HG03025 (cell line): ENCODE data around the gene HNRNPUL1.
"Not testable (repeated sequence)": the region's sequence is repeated elsewhere in the genome, so short reads cannot be mapped to it uniquely, and the experiment has no call there.

Source experiments
- ATAC-seq: cut with Tn5 transposase; IDR thresholded peaks from one replicate; pipeline ENCODE4 v1.9.1; 2021; ENCODE audit warnings: mild to moderate bottlenecking, moderate library complexity; ENCODE audit not compliant: unreplicated experiment, low FRiP score

Gene HNRNPUL1

DNA sequence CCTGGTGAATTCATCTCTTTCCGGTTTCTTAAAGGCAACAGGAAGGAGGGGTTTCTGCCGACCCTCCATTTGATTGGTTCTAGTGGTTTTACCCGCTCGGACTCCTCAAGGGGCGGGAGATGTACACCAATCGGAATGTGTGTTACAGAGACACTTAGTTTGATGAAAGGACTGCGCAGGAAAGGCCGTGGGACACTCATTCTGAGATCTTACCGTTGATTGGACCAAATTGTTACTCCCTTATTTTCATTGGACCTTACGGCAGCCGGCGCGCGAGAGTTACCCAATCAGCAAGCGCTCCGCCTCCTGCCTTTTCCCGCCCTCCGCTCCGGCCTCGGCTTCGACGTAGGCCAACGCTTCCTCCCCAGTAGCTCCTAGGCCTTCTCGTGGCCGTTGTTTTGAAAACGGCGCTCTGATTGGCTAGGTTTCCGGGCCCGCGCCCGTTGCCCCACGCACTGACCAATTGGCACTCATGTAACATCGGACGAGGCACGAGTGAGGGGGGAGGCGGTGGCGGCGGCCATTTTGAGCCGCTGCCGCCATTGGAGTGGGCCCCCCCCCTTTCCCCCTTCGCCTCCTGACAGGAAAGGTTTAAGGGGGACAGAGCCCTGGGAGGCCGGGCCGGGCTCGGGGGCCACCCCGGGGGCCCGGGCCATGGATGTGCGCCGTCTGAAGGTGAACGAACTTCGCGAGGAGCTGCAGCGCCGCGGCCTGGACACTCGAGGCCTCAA, at the start of gene HNRNPUL1:
Gene HNRNPUL1, plus strand, starts transcription at position 523 of the 731 bp plus-strand sequence. Its CDS starts 132 bp downstream, at position 655.
- ATAC-seq = peak; percentile 70

DNA sequence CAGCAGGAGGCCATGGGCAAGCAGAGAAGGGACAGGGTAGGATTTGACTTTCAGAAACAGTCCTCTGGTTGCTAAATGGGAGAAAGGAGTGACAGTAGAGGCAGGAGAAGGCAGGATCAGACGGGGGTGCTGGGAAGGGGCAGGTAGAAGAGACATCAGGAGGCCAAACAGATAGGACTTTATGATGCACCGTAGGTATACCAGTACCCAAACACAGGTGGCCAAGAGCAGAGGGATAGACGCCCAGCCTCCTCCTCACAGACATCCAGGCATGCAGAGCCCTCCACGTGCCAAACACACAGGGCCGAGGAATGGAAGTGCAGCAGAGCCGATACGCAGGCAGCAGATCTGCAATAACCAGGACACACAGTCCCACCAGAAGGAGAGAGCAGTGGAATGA, 46.4 kb upstream of the HNRNPUL1 start:
- no peak for ATAC-seq

DNA sequence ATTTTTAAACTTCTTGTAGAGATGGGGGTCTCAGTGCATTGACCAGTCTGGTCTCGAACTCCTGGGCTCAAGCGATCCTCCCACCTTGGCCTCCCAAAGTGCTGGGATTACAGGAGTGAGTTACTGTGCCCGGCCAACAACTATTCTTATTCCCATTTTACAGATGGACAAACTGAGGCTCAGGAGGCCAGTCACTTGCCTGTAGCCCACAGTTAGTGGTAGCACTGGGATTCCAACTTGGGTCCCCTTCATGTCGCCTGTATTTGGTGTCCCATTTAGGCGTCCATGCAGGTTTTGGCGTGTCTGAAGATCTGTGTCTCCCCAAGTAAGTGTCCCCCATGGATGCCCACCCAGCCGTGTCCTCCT, 45.9 kb upstream of the HNRNPUL1 start:
- ATAC-seq = no peak

DNA sequence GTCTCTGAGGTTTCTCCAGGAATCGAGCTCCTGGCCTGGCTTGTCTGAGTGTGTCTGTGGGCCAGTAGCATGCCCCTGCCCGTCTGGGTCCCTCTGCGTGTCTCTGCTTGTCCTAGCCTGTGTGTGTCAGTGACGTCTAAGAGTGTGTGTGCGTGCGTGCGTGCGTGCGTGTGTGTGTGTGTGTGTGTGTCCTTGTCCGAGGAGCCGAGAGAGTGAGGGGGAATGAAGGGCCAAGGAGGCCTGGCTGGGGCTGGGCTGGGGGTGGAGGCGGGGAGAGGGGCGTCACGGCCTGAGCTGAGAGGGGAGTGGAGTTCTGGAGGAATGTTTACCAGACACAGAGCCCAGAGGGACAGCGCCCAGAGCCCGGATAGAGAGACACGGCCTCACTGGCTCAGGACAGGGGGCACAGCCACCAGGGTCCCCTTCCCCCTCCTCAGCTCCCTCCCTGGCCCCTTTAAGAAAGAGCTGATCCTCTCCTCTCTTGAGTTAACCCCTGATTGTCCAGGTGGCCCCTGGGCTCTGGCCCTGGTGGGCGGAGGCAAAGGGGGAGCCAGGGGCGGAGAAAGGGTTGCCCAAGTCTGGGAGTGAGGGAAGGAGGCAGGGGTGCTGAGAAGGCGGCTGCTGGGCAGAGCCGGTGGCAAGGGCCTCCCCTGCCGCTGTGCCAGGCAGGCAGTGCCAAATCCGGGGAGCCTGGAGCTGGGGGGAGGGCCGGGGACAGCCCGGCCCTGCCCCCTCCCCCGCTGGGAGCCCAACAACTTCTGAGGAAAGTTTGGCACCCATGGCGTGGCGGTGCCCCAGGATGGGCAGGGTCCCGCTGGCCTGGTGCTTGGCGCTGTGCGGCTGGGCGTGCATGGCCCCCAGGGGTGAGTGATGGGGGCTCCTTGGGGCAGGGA, 45.3 kb upstream of the HNRNPUL1 start, which contains the start of gene AXL:
Gene AXL, plus strand, starts transcription at position 609 of the 893 bp plus-strand sequence. Its CDS starts 170 bp downstream, at position 779.
- ATAC-seq = no peak

DNA sequence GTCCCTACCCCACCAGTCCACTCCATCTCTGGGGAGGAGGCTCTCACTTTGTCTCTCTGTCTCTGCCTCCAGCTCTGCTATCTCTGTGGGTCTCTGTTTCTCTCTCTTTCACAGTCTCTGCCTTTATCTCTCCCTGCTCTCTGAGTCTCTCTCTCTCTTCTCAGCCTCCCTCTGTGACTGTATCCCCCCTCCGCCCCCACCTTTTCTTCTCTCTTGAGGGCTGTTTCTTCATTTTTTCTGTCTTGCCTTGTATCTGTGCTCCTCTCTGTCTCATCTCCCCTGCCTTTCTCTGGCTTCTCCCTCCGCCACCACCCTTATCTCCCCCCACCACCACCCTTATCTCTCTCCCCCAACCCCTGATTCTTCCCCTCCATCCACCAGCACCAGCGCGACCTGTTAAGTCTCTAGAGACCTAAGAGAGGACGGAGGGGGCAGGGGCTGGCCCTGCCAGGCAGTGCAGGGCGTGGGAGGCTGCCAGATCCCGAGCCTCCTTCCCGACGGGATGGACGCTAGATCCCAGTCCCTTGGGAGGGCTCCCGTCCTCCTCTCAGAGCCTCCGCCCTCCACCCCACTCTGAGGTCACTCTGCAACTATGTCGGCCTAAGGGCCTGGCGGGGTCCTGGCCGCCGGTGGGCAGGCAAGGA, 44.1 kb upstream of the HNRNPUL1 start:
- no peak for ATAC-seq

DNA sequence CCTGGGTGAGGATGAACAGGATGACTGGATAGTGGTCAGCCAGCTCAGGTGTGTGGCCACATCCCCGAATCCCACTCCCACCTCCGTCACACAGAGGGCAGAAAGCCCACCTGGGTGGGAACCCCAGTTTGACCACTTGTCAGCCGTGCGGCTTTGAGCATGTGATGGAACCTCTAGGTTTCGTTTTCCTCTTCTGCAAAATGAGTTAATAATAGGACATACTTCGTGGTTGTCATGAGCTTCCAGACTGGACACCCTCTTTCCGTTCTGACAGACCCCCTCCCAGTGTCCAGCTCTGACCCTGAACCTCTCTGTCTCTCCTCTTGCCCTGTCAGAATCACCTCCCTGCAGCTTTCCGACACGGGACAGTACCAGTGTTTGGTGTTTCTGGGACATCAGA, 43.4 kb upstream of the HNRNPUL1 start:
- ATAC-seq = no peak

DNA sequence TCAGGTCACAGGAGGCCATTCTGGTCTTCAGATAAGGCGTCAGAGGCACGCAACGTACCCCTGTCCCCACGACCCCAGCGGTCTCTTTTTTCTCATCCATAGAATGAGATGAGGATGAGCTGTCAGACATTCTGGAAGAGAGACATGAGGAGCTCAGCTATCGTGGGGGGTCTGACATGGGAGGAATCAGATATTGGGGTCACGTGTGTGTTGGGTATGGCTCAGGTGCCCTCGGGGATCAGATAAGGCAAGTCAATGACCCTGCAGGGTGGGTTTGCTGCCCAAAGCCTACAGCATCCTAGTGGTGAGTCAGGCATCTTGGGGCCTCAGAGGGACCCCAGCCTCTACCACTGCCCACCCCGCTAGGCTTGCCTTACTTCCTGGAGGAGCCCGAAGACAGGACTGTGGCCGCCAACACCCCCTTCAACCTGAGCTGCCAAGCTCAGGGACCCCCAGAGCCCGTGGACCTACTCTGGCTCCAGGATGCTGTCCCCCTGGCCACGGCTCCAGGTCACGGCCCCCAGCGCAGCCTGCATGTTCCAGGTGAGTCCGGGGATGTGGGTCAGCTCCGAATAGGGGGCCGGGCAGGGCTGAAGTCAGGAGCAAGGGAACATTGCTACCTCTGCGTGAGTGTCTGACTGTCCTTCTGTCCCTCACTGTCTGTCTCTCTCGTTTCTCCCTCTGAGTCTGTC, 42.5 kb upstream of the HNRNPUL1 start:
- ATAC-seq = no peak

DNA sequence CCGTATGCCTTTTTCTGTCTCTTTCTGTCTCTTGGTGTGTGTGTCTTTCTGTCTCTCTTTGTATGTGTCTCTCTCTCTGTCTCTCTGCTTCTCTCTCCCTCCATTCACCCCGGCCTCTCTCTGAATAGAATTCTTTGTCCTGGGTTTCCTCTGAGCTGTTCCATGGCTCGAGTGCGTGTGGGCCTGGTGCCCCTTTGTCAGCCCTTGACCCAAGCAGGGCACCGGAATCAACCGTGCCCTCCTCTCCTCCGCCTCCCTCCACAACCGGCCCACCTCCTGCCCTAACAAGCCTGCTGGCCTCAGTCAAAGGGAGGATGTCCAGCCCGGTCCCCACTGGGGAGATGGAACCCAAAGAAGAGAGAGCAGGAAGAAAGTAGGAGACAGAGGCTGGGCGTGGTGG, 41.9 kb upstream of the HNRNPUL1 start:
- ATAC-seq = no peak

DNA sequence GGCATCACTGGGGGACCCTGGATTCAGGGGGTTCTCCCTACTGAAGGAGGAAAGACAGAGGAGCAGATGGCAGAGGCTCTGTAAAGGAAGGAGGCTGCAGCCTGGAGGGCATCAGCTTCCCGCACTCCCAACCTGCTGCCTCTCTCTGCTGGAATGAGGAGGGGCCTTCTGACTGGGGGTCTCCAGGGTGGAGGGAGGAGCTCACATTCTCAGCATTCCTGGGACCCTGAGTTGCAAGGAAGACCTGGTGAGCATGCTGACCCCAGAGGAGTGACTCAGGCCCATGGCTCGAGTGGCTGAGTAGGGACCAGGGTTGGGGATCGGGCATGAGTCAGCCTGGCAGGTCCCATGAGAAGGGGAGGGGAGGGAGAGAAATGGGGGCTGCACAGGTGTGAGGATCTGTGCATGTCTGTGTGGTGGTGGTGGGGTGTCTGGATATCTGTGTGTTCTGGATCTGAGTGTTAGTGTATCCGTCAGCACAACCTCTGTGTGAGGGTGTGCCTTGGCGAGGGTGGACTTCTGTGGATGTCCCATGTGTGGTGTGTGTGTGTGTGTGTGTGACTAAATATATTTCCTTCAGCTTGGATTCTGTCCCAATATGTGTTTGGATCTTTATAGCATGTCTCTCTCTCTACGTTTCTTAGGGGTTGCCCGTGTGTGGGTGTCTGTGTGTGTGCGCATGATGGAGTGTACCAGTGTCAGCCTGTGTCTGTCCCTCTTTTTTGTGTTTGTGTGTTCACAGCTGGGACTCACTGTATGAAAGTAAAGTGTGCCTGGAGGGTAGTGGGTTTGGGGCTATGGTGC, 40.5 kb upstream of the HNRNPUL1 start:
- no peak for ATAC-seq

DNA sequence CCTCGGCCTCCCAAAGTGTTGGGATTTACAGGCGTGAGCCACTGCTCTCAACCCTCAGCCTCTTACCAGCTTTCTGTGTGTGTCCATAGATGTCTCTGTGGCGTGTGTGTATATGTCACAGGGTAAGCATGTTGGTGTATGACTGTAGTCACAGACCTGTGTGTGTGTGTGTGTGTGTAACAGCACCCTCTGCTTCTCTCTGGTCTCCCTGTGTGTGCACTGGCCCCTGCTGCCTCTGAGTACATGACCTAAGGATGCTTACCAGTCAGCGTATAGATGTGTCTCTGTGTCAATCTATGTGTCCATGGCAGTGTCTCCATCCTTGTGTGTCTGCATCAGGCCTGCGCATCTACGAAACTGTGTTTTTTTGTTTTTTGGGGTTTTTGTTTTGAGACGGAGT, 39.5 kb upstream of the HNRNPUL1 start:
- no peak for ATAC-seq

DNA sequence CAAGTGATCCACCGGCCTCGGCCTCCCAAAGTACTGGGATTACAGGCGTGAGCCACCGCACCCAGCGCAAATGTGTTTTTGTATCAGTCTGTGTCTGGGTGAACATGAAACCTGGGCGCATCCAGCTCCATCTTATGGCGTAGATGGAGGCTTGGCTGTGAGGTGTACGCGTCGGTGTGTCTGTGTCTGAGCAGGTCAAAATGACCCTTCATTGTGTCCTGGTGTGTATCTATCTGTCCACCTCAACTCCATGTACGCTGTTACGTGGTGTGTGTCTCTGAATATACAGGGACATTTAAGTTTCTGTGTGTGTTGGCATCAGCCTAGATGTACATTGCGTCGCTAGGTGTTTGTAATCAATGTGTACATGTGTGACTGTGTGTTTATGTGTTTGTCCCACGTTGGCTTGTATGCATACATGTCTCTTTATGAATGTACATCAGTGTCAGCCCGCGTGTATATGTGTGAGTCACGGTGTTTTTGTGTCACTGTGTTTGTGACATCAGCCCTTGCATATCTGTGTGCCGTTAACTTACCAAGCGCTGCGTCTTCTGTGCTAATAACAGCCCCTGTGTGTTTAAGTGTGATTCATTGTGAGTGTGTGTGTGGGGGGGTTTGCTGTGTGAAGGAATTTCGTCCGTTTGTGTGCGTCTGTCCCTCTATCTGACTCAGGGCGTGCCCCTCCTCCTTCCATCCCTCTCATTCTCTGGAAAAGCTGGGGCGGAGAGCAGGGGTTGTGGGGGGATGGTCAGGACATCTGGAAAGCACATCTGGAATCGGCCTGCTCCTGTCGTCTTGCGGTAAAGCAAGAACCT, 38.7 kb upstream of the HNRNPUL1 start:
- ATAC-seq = no peak

DNA sequence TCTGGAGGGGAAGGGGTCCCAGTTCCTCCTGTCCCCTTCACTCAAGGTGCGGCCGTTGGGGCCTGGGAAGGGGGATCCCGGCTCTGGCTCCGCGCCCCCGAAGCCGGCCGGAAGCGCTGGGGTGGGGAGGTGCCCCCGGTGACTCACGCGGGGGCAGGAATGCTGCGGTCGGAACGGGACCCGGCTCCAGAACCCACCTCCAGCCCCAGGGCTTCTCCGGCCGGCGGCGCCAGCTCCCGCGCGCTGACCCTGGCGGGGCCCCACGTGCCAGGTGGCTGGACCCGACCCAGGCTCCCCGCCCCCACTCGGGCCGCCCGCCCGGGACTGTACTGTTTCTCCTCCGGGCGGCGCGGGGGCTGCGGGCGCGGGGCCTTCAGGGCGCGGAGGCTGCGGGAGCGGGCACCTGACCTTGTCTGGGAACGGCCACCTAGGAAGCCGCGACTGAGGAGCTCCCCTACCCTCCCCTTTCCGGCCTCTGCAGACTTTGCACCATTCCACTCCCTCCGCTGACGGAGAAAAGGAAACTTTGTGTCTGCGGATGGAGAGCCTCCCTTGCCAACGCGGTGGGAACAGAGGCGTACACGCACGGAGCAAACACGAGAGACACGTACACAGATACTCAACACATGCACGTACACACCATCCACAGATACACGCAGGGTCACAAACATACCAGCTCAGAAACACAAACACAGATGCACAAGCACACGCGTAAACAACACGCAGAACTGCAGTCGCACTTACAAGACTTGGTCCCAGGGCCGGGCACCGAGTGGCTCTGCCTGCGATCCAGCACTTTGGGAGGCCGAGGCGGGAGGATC, 37.9 kb upstream of the HNRNPUL1 start:
- no peak for ATAC-seq

DNA sequence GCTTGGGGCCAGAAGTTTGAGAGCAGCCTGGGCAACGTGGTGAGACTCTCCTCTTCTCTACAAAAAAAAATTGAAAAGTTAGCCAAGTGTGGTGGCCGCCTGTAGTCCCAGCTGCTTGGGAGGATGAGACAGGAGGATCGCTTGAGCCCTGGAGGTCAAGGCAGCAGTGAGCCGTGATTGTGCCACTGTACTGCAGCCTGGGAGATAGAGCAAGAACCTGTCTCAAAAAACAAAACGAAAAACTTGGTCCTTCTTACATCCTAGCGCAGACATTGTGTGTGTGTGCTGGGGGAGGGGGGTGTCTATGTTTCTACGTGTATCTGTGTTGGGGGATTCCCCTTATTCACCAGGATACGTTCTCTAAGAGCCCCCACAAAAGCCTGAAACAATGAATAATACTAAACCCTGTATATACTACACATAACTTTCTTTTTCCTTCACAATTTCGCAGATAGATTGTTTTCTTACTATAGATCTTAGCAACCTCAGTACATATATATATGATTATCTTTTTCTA, 37.2 kb upstream of the HNRNPUL1 start:
- no peak for ATAC-seq

DNA sequence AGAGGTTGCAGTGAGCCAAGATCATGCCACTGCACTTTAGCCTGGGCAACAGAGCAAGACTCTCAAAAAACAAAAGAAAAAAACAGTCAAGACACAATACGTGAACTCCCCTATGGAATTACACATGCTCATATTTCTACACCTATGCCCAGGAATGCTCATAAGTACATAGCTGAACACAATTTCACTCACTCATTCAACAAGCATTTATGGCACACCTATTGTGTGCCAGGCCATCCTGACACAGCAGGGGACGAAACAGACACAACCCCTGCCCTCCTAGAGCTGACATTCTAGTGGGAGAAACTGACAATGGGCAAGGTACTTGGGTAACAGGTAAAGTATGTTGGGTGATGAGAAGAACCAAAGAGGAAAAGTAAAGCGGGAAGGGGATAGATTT, 35.7 kb upstream of the HNRNPUL1 start:
- no peak for ATAC-seq

DNA sequence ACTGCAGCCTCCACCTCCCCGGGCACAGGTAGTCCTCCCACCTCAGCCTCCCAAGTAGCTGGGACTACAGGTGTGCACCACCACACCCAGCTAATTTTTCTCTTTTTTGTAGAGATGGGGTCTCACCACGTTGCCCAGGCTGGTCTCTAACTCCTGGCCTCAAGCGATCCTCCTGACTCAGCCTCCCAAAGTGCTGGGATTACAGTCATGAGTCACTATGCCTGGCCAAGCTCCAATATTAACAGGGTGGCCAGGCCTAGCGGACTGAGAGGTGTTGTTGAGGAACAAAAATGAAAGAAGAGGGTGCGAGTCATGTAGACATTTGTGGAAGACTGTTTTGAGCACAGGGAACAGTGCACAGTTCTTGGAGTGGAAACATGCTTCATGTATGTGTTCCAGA, 34.8 kb upstream of the HNRNPUL1 start:
- not testable (repeated sequence) for ATAC-seq

DNA sequence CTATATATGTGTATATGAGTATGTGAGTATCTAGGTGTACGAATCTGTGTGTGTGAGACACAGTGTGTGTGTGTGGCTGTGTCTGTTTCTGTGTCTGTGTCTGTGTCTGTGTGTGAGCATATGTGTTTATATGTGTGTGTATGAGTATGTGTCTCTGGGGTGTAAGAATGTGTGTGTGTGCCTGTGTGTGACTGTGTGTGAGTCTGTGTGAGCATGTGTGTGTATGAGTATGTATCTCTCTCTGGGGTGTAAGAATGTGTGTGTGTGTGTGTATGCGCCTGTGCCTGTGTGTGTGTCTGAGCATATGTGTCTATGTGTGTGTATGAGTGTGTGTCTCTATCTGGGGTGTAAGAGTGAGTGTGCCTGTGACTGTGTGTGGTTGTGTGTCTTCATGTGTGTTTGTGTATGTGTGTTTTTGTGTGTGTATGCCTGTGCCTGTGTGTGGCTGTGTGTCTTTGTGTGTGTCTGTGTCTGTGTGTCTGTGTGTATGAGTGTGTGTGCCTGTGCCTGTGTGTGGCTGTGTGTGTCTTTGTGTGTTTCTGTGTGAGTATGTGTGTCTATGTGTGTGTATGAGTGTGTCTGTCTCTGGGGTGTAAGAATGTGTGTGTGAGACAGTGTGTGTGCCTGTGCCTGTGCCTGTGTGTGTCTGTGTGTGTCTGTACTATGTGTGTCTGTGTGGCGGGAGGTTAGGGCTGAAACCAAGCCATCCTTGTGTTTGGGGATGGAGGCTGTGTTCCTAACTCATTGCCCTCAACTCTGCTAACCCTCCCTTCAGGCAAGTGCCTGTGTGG, 33.9 kb upstream of the HNRNPUL1 start:
- no peak for ATAC-seq

DNA sequence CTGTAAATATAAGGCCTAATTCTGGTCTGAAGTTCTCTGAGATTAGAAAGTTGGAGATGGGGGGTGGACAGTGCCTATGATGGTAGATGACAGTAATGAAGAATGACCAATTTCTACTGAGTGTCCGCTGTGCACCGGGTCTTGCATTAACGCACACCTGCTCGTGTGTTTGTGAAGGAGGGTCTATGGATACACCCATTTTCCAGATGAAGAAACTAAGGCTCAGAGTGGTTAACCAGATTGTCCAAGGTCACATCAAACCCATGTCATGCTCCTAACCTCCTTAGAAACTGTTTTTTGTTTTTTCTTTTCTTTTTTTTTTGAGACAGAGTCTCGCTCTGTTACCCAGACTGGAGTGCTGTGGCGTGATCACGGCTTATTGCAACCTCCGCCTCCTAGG, 31.5 kb upstream of the HNRNPUL1 start:
- ATAC-seq = no peak
